GM12875 (cell line): ENCODE data around the gene DSG3.

Experiments used
- H3K4me3 ChIP-seq: one replicate; pipeline ENCODE4 v1.5.1; 2011; ENCODE audit warnings: low read depth, low read length, control low read depth
- CTCF ChIP-seq: IDR thresholded peaks from 2 replicates; pipeline ENCODE4 v1.5.1; 2011; ENCODE audit warnings: low read depth, mild to moderate bottlenecking, control low read depth, inconsistent platforms, low read length, moderate library complexity, borderline replicate concordance; ENCODE audit not compliant: insufficient read depth

The DSG3 gene

GRCh38 chr18:31478688-31479087 is 31.1 kb downstream of the DSG3 start:
- no peak overlapping the region for H3K4me3 ChIP-seq
- TF ChIP-seq CTCF = no peak

- no peak overlapping the region for H3K4me3 ChIP-seq
- TF ChIP-seq CTCF = no peak
Measured at GRCh38 chr18:31482051-31482450, 34.5 kb downstream of the DSG3 start.

- no peak for TF ChIP-seq CTCF
- H3K4me3 ChIP-seq = no peak overlapping the region
Measured at GRCh38 chr18:31483396-31483795, 35.9 kb downstream of the DSG3 start.

GRCh38 chr18:31484461-31484860 is 36.9 kb downstream of the DSG3 start:
- no peak for TF ChIP-seq CTCF
- no peak overlapping the region for H3K4me3 ChIP-seq

GRCh38 chr18:31486165-31486564 is 38.6 kb downstream of the DSG3 start:
- no peak overlapping the region for H3K4me3 ChIP-seq
- TF ChIP-seq CTCF = no peak

- no peak overlapping the region for H3K4me3 ChIP-seq
- no peak for TF ChIP-seq CTCF
Measured at GRCh38 chr18:31487246-31488015, 39.9 kb downstream of the DSG3 start.

GRCh38 chr18:31489311-31489710 is 41.8 kb downstream of the DSG3 start:
- TF ChIP-seq CTCF = no peak
- H3K4me3 ChIP-seq = no peak overlapping the region
